NT2/D1 (cell line): Measurements from ENCODE around the gene CENPS.

Experiments
- SUZ12 ChIP-seq: IDR thresholded peaks from 2 replicates; pipeline ENCODE4 v1.6.1; 2011; ENCODE audit not compliant: insufficient read length, insufficient read depth; ENCODE audit errors: extremely low read depth
- ZNF274 ChIP-seq: IDR thresholded peaks from 2 replicates; pipeline ENCODE4 v1.6.1; 2011; ENCODE audit warnings: mild to moderate bottlenecking, low read depth, low read length

GRCh38 chr1:10474613-10475507 lies 44.6 kb downstream of the CENPS start, which contains the start of gene PEX14:
- TF ChIP-seq ZNF274: no peak
- TF ChIP-seq SUZ12: no peak
